MCF 10A (cell line): ENCODE results near the gene LMO7. TPM values are rescaled to one million over a fixed set of nuclear protein-coding genes. Genes with fewer than 3 reads are reported as not detected.
A peak's percentile ranks its signal among the peaks of the same experiment; 100 is the strongest.

Experiments
- BruUV-seq: library from RNA; stranded (reverse); fragments of 400-500 nt; replicated peaks from 2 replicates; lab custom pipeline; 2021; lab: Mats Ljungman, UMichigan
- CTCF ChIA-PET: fragments of 300-600 bp; sonication (Branson Sonifier 250); formaldehyde crosslinking; extraction: SDS; loops from one replicate; lab custom pipeline; 2021; ENCODE audit warnings: antibody characterized with exemption, inconsistent platforms; lab: Yijun Ruan, JAX
- POLR2A ChIA-PET: fragments of 300-600, 350-650 bp; sonication (Branson Sonifier 250); formaldehyde crosslinking; extraction: SDS; loops from one replicate; lab custom pipeline; 2020; ENCODE audit warnings: antibody characterized with exemption, inconsistent platforms; lab: Yijun Ruan, JAX
- DNase-seq: peaks from one replicate; pipeline ENCODE4 v3.0.0-alpha.2; 2018; ENCODE audit not compliant: unreplicated experiment
- H3K27ac Mint-ChIP-seq: one replicate; pipeline ENCODE4 v1.8.0; 2022; ENCODE audit warnings: mild to moderate bottlenecking, low read depth, mixed read lengths; ENCODE audit not compliant: unreplicated experiment
- H3K27me3 Mint-ChIP-seq: one replicate; pipeline ENCODE4 v1.8.0; 2022; ENCODE audit warnings: mixed read lengths; ENCODE audit not compliant: insufficient read depth, unreplicated experiment
- H3K36me3 Mint-ChIP-seq: one replicate; pipeline ENCODE4 v1.8.0; 2022; ENCODE audit warnings: mild to moderate bottlenecking, moderate library complexity, mixed read lengths; ENCODE audit not compliant: insufficient read depth, unreplicated experiment
- H3K4me1 Mint-ChIP-seq: one replicate; pipeline ENCODE4 v1.8.0; 2022; ENCODE audit warnings: mixed read lengths; ENCODE audit not compliant: insufficient read depth, unreplicated experiment
- H3K4me3 Mint-ChIP-seq: one replicate; pipeline ENCODE4 v1.8.0; 2022; ENCODE audit warnings: mild to moderate bottlenecking, moderate library complexity, mixed read lengths; ENCODE audit not compliant: unreplicated experiment
- H3K9me3 Mint-ChIP-seq: one replicate; pipeline ENCODE4 v1.8.0; 2022; ENCODE audit warnings: mixed read lengths; ENCODE audit not compliant: unreplicated experiment
- intact Hi-C: fragments of 100-400 bp; cut with micrococcal nuclease; formaldehyde crosslinking; loops from 2 replicates; pipeline ENCODE4 v1.14.1; 2022
- total RNA-seq: library from RNA; stranded (reverse); gene quantifications from 2 replicates; pipeline ENCODE4 v1.2.3, GENCODE V29; 2022
- TF ChIP-seq, protein P1 (sequence below): fragments of 200-600 bp; IDR thresholded peaks from one replicate; pipeline ENCODE4 v1.8.0; 2022; ENCODE audit warnings: antibody characterized with exemption, mild to moderate bottlenecking; ENCODE audit not compliant: unreplicated experiment

LMO7 gene
- total RNA-seq, 1 experiment from 2014 or later = 30.8 TPM

DNA sequence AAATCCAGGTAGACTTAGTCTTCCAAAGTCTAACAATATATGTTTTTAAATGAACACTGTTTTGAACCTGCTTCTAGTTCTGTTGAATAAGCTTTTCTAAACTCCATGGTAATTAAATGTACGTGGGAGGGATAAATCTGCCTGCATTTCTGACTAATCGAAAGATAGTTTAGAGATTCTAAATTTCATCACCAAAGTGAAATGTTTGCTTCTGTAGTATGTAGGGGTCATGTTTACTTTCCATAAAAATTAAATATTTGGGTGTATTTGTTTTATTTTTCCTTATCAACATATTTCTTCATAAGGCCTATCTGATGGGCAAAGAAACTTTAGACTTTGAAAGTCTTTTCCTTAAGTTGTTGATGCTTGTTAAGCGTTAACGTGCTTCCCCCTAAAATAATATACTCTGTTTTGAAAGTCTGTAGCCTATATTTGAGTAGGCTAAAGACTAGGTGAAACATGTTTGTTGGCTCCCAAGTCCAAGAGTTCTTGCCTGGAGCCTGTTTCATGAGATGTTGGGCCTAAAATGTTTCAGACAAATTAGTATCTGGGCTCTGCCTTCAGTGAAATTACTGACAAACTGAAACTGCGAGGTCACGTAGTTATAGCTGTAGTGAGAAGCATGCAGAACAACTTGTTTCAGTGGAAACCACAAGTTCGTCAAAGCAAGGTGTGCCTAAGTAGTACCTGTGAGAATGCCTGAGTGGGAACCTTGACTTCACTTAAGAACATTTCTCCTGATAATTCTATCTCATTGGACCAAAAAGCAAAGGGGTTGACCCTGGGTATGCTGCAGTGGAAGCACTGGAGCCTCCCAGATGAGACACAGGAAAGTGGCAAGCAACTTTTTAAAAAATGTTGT is 126.2 kb downstream of the LMO7 start:
- peaks cover 12% of the 10 kb centered on the region for H3K36me3 Mint-ChIP-seq
- peak overlapping the region; percentile 80 for H3K4me3 Mint-ChIP-seq
- ChIA-PET POLR2A (interaction anchor here (0.6 to 8.7 kb wide), 23 partner anchors 8 to 1214 kb away, joined by 3 to 104 read pairs (median 6); no protein-coding TSS in a partner anchor), CTCF (interaction anchor here (0.7 to 11.0 kb wide), 8 partner anchors 8 to 459 kb away, joined by 3 to 93 read pairs (median 9); no protein-coding TSS in a partner anchor)
- TF ChIP-seq, protein P1, sequence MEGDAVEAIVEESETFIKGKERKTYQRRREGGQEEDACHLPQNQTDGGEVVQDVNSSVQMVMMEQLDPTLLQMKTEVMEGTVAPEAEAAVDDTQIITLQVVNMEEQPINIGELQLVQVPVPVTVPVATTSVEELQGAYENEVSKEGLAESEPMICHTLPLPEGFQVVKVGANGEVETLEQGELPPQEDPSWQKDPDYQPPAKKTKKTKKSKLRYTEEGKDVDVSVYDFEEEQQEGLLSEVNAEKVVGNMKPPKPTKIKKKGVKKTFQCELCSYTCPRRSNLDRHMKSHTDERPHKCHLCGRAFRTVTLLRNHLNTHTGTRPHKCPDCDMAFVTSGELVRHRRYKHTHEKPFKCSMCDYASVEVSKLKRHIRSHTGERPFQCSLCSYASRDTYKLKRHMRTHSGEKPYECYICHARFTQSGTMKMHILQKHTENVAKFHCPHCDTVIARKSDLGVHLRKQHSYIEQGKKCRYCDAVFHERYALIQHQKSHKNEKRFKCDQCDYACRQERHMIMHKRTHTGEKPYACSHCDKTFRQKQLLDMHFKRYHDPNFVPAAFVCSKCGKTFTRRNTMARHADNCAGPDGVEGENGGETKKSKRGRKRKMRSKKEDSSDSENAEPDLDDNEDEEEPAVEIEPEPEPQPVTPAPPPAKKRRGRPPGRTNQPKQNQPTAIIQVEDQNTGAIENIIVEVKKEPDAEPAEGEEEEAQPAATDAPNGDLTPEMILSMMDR = no peak
- H3K4me1 Mint-ChIP-seq = peaks cover 43% of the 10 kb centered on the region
- no peaks in the 10 kb centered on the region for H3K27me3 Mint-ChIP-seq
- peak; percentile 51 for DNase-seq
- H3K9me3 Mint-ChIP-seq = no peaks in the 10 kb centered on the region
- peak overlapping the region; percentile 99 for H3K27ac Mint-ChIP-seq
- intact Hi-C loops = loop anchor here (1.0 to 5.0 kb wide), 3 partner anchors 46 to 710 kb away; no protein-coding TSS in a partner anchor
- TSS peak; percentile 92 for BruUV-seq

DNA sequence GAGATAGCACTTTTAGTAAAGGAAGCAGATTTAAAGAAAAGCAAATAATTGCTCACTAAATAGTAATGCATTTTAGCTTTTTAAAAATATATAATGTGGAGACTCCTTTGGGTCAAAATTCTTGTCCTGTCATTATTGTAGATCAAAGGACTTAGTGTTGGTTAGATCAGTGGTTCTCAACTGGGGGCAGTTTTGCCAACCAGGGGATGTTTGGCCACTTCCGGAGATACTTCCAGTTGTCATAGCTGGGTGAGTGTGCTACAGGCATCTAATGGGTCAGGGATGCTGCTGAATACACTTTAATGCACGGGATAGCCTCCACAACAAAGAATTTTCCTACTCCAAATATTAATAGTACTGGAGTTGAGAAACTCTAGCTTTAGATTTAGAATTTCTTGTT is 126.8 kb downstream of the LMO7 start:
- ChIA-PET POLR2A (interaction anchor here (0.5 to 8.7 kb wide), 9 partner anchors 11 to 1122 kb away, joined by 3 to 104 read pairs (median 27); no protein-coding TSS in a partner anchor), CTCF (interaction anchor here (0.5 to 11.0 kb wide), 6 partner anchors 59 to 1281 kb away, joined by 3 to 93 read pairs (median 3); no protein-coding TSS in a partner anchor)
- Mint-ChIP-seq H3K4me3 (peak overlapping the region; percentile 80), H3K4me1 (peaks cover 37% of the 10 kb centered on the region), H3K27ac (peak overlapping the region; percentile 99), H3K36me3 (peaks cover 17% of the 10 kb centered on the region), H3K9me3 (no peaks in the 10 kb centered on the region), H3K27me3 (no peaks in the 10 kb centered on the region)
- TF ChIP-seq, protein P1 = no peak
- intact Hi-C loops = loop anchor here (1.0 to 5.0 kb wide), 3 partner anchors 47 to 709 kb away; no protein-coding TSS in a partner anchor
- DNase-seq = no peak
- no TSS peak for BruUV-seq

DNA sequence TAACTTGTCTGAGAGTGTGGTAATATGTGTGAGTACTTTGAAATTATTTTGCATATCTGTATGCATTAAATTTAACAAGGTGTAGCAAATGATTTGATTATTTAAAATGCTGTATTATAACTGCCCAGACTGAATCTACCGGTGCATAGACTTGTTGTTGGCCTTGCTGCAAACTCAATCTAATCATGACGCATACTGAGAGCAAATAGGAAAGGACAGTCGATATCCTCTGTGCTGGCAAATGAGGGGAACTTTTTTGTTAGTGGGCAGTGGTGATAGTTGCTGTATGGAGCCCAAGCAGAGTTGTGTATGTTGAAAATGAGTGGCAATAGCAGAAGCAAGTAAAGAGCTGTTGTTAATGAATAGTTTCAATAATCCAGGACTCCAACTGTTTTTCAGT is 127.4 kb downstream of the LMO7 start:
- POLR2A ChIA-PET = interaction anchor here (0.5 to 8.7 kb wide), 7 partner anchors 10 to 74 kb away, joined by 3 to 104 read pairs (median 48); no protein-coding TSS in a partner anchor

More for the DNA sequence above, 127.4 kb downstream of the LMO7 start:
- peaks cover 32% of the 10 kb centered on the region for H3K4me1 Mint-ChIP-seq
- H3K27me3 Mint-ChIP-seq = no peaks in the 10 kb centered on the region
- TF ChIP-seq, protein P1 = no peak
- intact Hi-C loops = loop anchor here (5.0 kb wide), 2 partner anchors 109 to 709 kb away; no protein-coding TSS in a partner anchor
- CTCF ChIA-PET = interaction anchor here (0.5 to 11.0 kb wide), 7 partner anchors 10 to 1281 kb away, joined by 3 to 93 read pairs (median 3); no protein-coding TSS in a partner anchor
- peak overlapping the region; percentile 19 for H3K4me3 Mint-ChIP-seq
- H3K27ac Mint-ChIP-seq = peak overlapping the region; percentile 99
- no peak for DNase-seq
- H3K36me3 Mint-ChIP-seq = peaks cover 17% of the 10 kb centered on the region
- BruUV-seq = no TSS peak
- no peaks in the 10 kb centered on the region for H3K9me3 Mint-ChIP-seq
